Effector memory CD4-positive, alpha-beta T cell (primary cell): ENCODE results near the gene NDUFC2.

Experiments
- DNase-seq, 3 donors: peaks; one replicate each; pipeline ENCODE4 v3.0.0-alpha.2; 2020
- H3K27ac ChIP-seq: 2 replicates; pipeline ENCODE4 v1.7.0; 2013; ENCODE audit warnings: mild to moderate bottlenecking, low read length, moderate library complexity; ENCODE audit not compliant: insufficient read depth, poor library complexity, severe bottlenecking
- H3K27me3 ChIP-seq: replicated peaks from 2 replicates; pipeline ENCODE4 v1.7.0; 2013; ENCODE audit warnings: mild to moderate bottlenecking, low read length; ENCODE audit not compliant: insufficient read depth, control insufficient read depth, poor library complexity, severe bottlenecking
- H3K36me3 ChIP-seq: 2 replicates; pipeline ENCODE4 v1.7.0; 2013; ENCODE audit warnings: mild to moderate bottlenecking, low read length, moderate library complexity; ENCODE audit not compliant: control insufficient read depth, insufficient read depth
- H3K4me1 ChIP-seq: 2 replicates; pipeline ENCODE4 v1.7.0; 2013; ENCODE audit warnings: low read length, mild to moderate bottlenecking; ENCODE audit not compliant: control insufficient read depth, insufficient read depth, poor library complexity, severe bottlenecking
- H3K4me3 ChIP-seq: 2 replicates; pipeline ENCODE4 v1.7.0; 2013; ENCODE audit warnings: low read length, low read depth, mild to moderate bottlenecking; ENCODE audit not compliant: insufficient read depth, poor library complexity, severe bottlenecking
- H3K9me3 ChIP-seq: 2 replicates; pipeline ENCODE4 v1.7.0; 2013; ENCODE audit warnings: mild to moderate bottlenecking, low read length, moderate library complexity; ENCODE audit not compliant: control insufficient read depth

NDUFC2 gene

DNA sequence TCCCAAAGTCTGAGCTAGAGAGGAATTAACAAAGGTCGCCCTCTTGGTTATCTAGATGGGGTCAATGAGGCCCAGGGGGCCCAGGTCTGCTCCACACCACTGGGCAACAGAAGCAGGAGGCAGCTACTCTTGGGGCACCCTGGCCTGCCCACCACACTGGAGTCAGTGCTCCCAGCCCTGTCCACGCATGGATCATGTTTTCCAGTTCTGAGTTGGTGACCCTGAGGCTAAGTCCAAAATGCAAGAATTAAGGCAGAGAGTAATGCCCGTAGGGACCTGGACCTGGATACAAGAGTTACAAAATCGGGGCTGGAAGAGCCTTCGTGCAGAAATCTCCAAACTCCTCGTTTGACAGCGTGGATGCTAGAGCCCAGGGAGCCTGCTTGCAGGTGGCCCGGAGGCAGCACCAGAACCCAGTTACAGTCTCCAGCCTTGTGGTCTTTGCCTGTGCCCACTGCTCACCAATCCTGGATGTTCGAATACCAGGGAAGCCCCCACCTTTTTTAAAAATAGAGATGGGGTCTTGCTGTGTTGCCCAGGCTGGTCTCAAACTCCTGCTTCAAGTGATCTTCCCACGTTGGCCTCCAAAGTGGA, 22.1 kb downstream of the NDUFC2 start:
- DNase-seq = no peak
- Histone ChIP-seq H3K36me3 (no peaks in the 10 kb centered on the region), H3K27ac (no peak overlapping the region), H3K4me1 (no peaks in the 10 kb centered on the region), H3K27me3 (no peaks in the 10 kb centered on the region), H3K9me3 (no peaks in the 10 kb centered on the region), H3K4me3 (no peak overlapping the region)

DNA sequence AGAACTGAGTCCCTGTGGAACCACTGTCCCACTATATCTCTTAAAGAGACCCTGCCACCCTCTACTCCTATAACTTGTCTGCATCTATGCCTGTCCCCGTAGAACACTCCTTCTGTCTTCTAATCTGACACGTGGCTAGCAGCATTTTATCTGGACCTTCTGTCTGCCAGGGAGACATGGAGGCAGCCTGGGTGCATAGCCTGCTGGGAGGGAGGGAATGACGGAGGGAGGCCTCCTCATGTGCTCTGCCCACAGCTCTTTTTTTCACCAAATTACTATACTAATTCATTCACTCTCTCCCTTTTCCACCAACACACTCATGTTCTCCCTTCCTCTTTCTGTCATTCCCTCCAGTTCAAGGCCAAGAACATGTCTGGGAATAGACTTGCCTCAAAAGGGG, 23.6 kb downstream of the NDUFC2 start:
- Histone ChIP-seq H3K36me3 (no peaks in the 10 kb centered on the region), H3K27me3 (no peaks in the 10 kb centered on the region)
- DNase-seq = no peak

DNA sequence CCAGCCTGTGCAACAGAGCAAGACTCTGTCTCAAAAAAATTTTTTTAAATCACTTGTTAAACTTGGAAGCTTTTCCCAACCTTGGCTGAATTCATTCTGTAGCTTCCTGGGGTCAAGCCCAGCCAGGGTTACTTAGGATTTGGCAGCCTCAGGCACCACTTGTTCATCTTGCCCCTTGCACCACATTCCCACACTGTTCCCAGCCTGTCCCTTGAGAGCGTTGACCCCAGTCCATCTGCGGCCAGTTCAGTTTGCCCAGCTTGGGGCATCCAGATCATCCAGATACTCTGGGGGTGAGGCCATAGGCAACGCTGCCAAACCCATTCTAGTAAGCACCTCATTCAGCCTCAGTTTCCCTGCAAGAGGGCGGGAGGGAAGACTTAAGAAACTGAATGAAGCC, 24.7 kb downstream of the NDUFC2 start:
- Histone ChIP-seq H3K4me1 (no peaks in the 10 kb centered on the region), H3K36me3 (no peaks in the 10 kb centered on the region), H3K9me3 (no peaks in the 10 kb centered on the region), H3K4me3 (no peak overlapping the region), H3K27me3 (no peaks in the 10 kb centered on the region), H3K27ac (no peak overlapping the region)
- no peak for DNase-seq

More for the DNA sequence above, 23.6 kb downstream of the NDUFC2 start:
- no peak overlapping the region for H3K4me3 ChIP-seq
- H3K27ac ChIP-seq = no peak overlapping the region
- H3K4me1 ChIP-seq = no peaks in the 10 kb centered on the region
- no peaks in the 10 kb centered on the region for H3K9me3 ChIP-seq

DNA sequence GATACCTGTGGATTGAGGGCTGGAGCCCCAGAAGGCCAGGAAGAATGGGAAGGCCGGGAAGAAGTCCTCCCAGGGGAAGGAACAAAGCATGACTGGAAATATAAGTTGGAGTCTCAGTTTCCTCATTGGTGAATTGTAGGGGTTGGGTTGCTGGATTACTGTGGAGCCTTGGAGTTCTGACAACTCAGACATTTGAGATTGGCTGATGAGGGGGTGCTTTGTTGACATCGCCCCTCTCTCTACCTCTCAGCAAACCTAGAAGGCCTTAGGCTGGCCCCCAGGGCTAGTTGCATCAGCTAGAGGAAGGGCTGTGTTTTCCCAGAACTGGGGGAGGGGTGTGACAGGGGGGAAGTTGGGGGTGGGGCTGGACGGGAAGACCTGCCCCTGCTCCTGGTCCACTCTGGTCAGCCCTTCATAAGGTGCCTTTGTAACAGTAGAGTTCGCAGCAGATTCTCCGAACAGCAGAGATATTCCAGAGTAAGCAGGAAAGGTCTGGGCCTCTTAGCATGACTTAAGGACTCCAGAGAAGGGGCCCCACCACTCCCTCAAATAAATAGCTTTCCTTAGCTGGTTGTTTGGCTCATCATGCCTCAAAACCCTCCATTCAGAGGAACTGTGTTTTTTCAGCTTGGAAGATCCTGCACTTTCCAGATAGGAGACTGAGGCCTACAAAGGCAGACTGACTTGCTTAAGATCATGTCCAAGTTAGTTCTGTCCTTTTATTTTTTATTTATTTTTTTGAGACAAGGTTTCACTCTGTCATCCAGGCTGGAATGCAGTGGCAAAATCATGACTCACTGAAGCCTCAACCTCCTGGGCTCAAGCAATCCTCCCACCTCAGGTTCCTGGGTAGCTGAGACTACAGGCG, 28.5 kb downstream of the NDUFC2 start:
- no peaks in the 10 kb centered on the region for H3K27me3 ChIP-seq
- peaks cover 2% of the 10 kb centered on the region for H3K4me1 ChIP-seq
- no peak overlapping the region for H3K27ac ChIP-seq
- no peaks in the 10 kb centered on the region for H3K9me3 ChIP-seq
- DNase-seq = no peak
- no peaks in the 10 kb centered on the region for H3K36me3 ChIP-seq
- no peak overlapping the region for H3K4me3 ChIP-seq

DNA sequence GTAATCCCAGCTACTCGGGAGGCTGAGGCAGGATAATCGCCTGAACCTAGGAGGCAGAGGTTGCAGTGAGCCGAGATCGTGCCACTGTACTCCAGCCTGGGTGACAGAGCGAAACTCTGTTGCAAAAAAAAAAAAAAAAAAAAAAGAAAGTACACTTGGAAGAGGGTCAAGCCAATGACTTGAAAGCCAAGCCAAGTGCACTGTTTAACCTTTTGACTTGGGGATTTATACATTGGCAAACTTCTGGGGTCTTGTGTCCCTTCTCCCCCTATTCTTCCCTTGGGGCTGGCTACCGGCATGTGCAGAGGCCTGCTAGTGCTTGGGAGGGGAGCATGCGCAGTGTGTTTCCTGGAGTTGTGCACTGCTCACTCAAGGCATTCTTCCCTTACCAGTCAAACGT, 30.3 kb downstream of the NDUFC2 start:
- Histone ChIP-seq H3K4me3 (no peak overlapping the region), H3K4me1 (peaks cover 6% of the 10 kb centered on the region), H3K27me3 (no peaks in the 10 kb centered on the region), H3K9me3 (no peaks in the 10 kb centered on the region), H3K27ac (no peak overlapping the region), H3K36me3 (no peaks in the 10 kb centered on the region)
- no peak for DNase-seq

DNA sequence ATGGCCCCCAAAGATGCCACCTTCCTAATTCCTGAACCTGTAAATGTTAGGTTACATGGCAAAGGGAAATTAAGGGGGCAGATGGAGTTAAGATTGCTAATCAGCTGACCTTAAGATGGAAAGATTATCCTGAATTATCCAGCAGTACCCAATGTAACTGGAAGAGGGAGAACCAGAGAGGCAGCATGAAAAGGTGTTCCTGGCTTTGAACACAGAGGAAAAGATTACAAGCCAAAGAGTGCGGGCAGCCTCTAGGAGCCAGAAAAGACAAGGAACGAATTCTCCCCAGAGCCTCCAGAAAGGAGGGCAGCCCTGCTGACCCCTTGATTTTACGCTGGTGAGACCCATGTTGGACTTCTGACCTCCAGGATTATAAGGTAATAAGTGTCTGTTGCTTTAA, 31.1 kb downstream of the NDUFC2 start:
- Histone ChIP-seq H3K36me3 (no peaks in the 10 kb centered on the region), H3K9me3 (no peaks in the 10 kb centered on the region), H3K4me3 (no peak overlapping the region), H3K27ac (no peak overlapping the region), H3K4me1 (peaks cover 6% of the 10 kb centered on the region), H3K27me3 (no peaks in the 10 kb centered on the region)
- DNase-seq = no peak

DNA sequence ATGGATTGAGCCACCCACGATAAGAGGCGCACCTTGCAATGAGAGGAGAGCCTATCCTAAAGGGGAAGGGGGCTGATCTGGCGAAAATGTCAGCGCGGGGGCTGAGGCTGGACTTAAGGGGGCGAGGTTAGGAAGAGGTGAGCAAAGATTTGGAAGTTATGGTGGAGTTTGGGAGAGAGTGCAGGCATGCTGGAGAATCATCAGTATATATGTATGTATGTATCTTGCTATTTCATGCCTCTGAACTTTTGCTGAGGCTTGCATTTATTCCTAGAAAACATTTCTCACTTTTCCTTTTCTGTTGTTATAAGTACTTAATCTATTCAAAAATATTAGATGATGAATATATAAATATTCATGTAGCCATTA, 33.2 kb downstream of the NDUFC2 start:
- Histone ChIP-seq H3K27ac (no peak overlapping the region), H3K9me3 (no peaks in the 10 kb centered on the region), H3K4me1 (peaks cover 6% of the 10 kb centered on the region), H3K27me3 (no peaks in the 10 kb centered on the region), H3K36me3 (no peaks in the 10 kb centered on the region), H3K4me3 (no peak overlapping the region)
- no peak for DNase-seq

DNA sequence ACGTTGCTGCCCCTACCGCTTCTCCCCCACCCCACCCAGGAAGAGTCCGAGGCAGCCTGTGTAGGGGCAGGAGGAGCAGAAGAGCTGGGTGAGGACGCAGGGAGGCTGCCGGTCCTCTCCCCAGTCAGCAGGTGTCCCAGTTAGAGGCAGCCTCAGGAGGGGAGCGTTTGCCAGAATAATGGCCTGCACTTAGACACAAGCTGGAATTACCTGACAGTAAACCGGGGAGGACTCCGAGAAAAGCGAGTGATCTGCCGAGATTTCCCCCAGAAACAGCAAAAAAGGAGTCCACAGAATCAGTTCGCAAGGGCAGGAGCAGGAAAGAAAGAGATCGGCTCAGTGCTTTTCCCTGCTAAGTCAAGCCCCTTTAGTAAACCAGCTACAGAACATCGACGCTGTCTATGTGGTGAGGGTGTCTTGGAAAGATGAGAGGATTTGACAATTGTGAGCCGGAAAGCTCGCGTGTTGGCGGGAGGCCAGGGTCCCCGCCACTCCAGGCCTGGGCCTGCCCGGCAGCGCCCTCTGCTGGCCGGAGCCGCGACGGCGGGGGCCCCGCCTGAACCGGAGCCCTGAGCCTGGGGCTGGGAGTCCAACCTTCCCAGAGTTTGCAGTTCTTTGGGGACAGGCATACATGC, 33.7 kb downstream of the NDUFC2 start:
- no peaks in the 10 kb centered on the region for H3K9me3 ChIP-seq
- peak; percentile 49 to 56 (median 53) for DNase-seq
- no peaks in the 10 kb centered on the region for H3K27me3 ChIP-seq
- no peak overlapping the region for H3K27ac ChIP-seq
- no peaks in the 10 kb centered on the region for H3K36me3 ChIP-seq
- peak overlapping the region; percentile 16 for H3K4me3 ChIP-seq
- H3K4me1 ChIP-seq = peaks cover 6% of the 10 kb centered on the region

DNA sequence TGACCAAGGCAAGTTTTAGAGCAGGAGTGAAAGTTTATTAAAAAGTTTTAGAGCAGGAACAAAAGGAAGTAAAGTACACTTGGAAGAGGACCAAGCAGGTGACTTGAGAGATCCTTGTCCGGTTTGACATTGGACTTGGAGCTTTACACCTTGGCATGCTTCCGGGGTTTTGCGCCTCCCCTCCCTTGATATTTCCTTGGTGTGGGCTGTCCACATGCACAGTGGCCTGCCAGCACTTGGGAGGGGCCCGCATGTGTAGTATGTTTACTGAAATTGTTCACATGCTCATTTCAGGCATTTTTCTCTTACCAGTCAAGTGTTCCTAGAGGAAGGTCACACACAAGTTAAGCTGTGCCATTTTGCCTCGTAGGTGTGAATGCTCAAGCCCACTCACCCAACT, 35.0 kb downstream of the NDUFC2 start:
- no peak overlapping the region for H3K4me3 ChIP-seq
- no peaks in the 10 kb centered on the region for H3K9me3 ChIP-seq
- no peak for DNase-seq
- H3K27me3 ChIP-seq = no peaks in the 10 kb centered on the region
- H3K27ac ChIP-seq = no peak overlapping the region
- H3K36me3 ChIP-seq = no peaks in the 10 kb centered on the region
- peaks cover 6% of the 10 kb centered on the region for H3K4me1 ChIP-seq

DNA sequence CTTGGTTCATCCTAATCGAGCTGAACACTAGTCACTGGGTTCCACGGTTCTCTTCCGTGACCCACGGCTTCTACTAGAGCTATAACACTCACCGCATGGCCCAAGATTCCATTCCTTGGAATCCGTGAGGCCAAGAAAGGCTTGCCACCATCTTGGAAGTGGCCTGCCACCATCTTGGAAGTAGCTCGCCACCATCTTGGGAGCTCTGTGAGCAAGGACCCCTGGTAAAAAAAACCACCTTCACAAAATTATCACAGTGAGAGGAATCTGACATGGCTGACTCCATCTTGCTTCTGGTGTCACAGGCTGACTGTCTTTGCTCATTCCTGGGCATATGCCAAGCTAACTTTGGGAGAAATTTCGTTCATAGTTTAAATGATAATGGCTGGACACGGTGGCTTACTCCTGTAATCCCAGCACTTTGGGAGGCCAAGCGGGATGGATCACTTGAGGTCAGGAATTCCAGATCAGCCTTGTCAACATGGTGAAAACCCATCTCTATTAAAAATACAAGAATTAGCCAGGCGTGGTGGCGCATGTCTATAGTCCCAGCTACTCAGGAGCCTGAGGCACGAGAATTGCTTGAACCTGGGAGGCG, 37.7 kb downstream of the NDUFC2 start:
- Histone ChIP-seq H3K9me3 (no peaks in the 10 kb centered on the region), H3K4me3 (no peak overlapping the region), H3K36me3 (no peaks in the 10 kb centered on the region), H3K4me1 (peaks cover 6% of the 10 kb centered on the region), H3K27me3 (no peaks in the 10 kb centered on the region), H3K27ac (no peak overlapping the region)
- DNase-seq = no peak
